DLD1 (cell line): ENCODE measurements around the gene DENND11.

Experiments used
- in situ Hi-C: cut with HindIII; loops from 2 replicates; pipeline ENCODE4 v1.10.0; 2017; ENCODE audit warnings: low sequenced_read_pairs

Gene DENND11

GRCh38 chr7:141702047-141702567, at the start of gene DENND11:
TSS of gene DENND11 (minus strand) at chr7:141702166. CDS start at chr7:141702153, 13 bp downstream.
- in situ Hi-C loops, result no loop called here

- in situ Hi-C loops, result no loop called here
Measured at GRCh38 chr7:141748396-141748795, 46.4 kb upstream of the DENND11 start.

- in situ Hi-C loops, result no loop called here
Measured at GRCh38 chr7:141744131-141744530, 42.2 kb upstream of the DENND11 start.

- in situ Hi-C loops, result no loop called here
Measured at GRCh38 chr7:141742229-141742628, 40.3 kb upstream of the DENND11 start.

- in situ Hi-C loops, result no loop called here
Measured at GRCh38 chr7:141739250-141739649, 37.3 kb upstream of the DENND11 start.

GRCh38 chr7:141738592-141739013, 36.6 kb upstream of the DENND11 start:
- in situ Hi-C loops, result no loop called here

GRCh38 chr7:141737836-141738591, 36.0 kb upstream of the DENND11 start, which contains the start of gene SSBP1:
TSS of gene SSBP1 (plus strand) at chr7:141738358. CDS start at chr7:141739167, 809 bp downstream.
- in situ Hi-C loops, result no loop called here

- in situ Hi-C loops, result no loop called here
Measured at GRCh38 chr7:141737118-141737835, 35.3 kb upstream of the DENND11 start.

GRCh38 chr7:141731476-141732149, 29.6 kb upstream of the DENND11 start:
- in situ Hi-C loops, result no loop called here

GRCh38 chr7:141729020-141729419, 27.1 kb upstream of the DENND11 start:
- in situ Hi-C loops, result no loop called here

GRCh38 chr7:141722529-141722928, 20.6 kb upstream of the DENND11 start:
- in situ Hi-C loops, result no loop called here

- in situ Hi-C loops, result no loop called here
Measured at GRCh38 chr7:141717450-141717849, 15.5 kb upstream of the DENND11 start.

- in situ Hi-C loops, result no loop called here
Measured at GRCh38 chr7:141715794-141716689, 14.1 kb upstream of the DENND11 start.

GRCh38 chr7:141715018-141715417, 13.1 kb upstream of the DENND11 start:
- in situ Hi-C loops, result no loop called here

GRCh38 chr7:141714571-141714970, 12.6 kb upstream of the DENND11 start:
- in situ Hi-C loops, result no loop called here

GRCh38 chr7:141713890-141714289, 11.9 kb upstream of the DENND11 start:
- in situ Hi-C loops, result no loop called here

GRCh38 chr7:141712603-141713255, 10.8 kb upstream of the DENND11 start:
- in situ Hi-C loops, result no loop called here

- in situ Hi-C loops, result no loop called here
Measured at GRCh38 chr7:141710301-141710700, 8.3 kb upstream of the DENND11 start.

- in situ Hi-C loops, result no loop called here
Measured at GRCh38 chr7:141709749-141710148, 7.8 kb upstream of the DENND11 start.

- in situ Hi-C loops, result no loop called here
Measured at GRCh38 chr7:141709318-141709717, 7.4 kb upstream of the DENND11 start.
